HepG2 (cell line): Measurements from ENCODE around the gene GABRG3. TPM values are rescaled to one million over a fixed set of nuclear protein-coding genes. Genes with fewer than 3 reads are reported as not detected.

ENCODE experiments used
- E2F1 ChIP-seq: sonication (generic); formaldehyde crosslinking; IDR thresholded peaks from 2 replicates; pipeline ENCODE4 v1.5.0; 2020; ENCODE audit warnings: missing genetic modification reagents
- KLF9 ChIP-seq: IDR thresholded peaks from 2 replicates; pipeline ENCODE4 v1.6.1; 2016; ENCODE audit warnings: low read depth
- KMT2A ChIP-seq: sonication (generic); formaldehyde crosslinking; IDR thresholded peaks from 2 replicates; pipeline ENCODE4 v1.4.0; 2020; ENCODE audit warnings: missing genetic modification reagents
- ZBTB43 ChIP-seq: sonication (generic); formaldehyde crosslinking; conservative IDR thresholded peaks from 2 replicates; pipeline ENCODE4 v1.4.0; 2020; ENCODE audit warnings: missing genetic modification reagents
- polyA plus RNA-seq, 8 experiments: library from polyadenylated mRNA; depleted of rRNA in 3 of 8; stranded (reverse) in 7 of 8; unstranded in 1 of 8; fragments of >200 nt; fragmentation: Illumina TruSeq in 4 of 8; extraction: Trizol in 4 of 8; gene quantifications; 2 replicates each; pipeline versions ENCODE4 v1.2.1 to v1.2.3, GENCODE V29; 2011 to 2016; ENCODE audit warnings: low read depth in 4 of 8, missing spikeins in 1 of 8, mixed read lengths in 1 of 8; ENCODE audit not compliant: insufficient read depth in 1 of 8
- total RNA-seq, 5 experiments: library from RNA; depleted of rRNA; stranded (reverse); fragments of >200 nt; fragmentation: Illumina TruSeq; extraction: Trizol; gene quantifications; 2 replicates each; pipeline ENCODE4 v1.2.3, GENCODE V29; 2016; ENCODE audit warnings: low read depth in 1 of 5
- TF ChIP-seq, protein P1 (sequence below): sonication (generic); formaldehyde crosslinking; IDR thresholded peaks from 2 replicates; pipeline ENCODE4 v1.4.0; 2020; ENCODE audit warnings: missing genetic modification reagents, borderline replicate concordance
- TF ChIP-seq, protein P2 (sequence below): sonication (generic); formaldehyde crosslinking; IDR thresholded peaks from 2 replicates; pipeline ENCODE4 v1.5.0; 2020; ENCODE audit warnings: mild to moderate bottlenecking, missing genetic modification reagents, borderline replicate concordance

The GABRG3 gene
- total and polyA plus RNA-seq, 2 of the 13 experiments (the other 11 are each of a cell fraction or from before 2014, with no cell fraction given), result not detected

DNA sequence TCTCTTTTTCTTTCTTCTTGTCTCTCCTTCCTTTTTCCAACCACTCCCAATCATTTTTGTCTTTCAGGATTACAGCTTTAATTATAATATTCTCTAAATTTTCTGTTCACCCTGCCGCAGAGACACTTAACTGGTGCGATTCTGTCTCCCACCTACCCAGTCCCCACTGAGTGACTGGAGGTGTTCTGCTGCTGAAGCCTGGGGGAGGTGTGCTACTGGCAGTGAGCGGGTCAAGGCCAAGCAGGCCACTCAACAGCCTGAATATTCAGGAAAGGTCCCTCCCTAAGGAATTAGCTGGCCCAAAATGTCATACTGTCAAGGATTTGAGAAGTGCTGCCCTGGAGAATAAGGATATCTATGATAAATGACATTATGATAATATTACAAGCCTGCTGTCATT lies 126.5 kb downstream of the GABRG3 start (continued):
- no peak for TF ChIP-seq ZBTB43 (CRISPR knock-in tag)
- TF ChIP-seq E2F1 (CRISPR knock-in tag), result no peak
- no peak for TF ChIP-seq KLF9 (CRISPR knock-in tag)
- no peak for TF ChIP-seq KMT2A (CRISPR knock-in tag)
- TF ChIP-seq, protein P1, sequence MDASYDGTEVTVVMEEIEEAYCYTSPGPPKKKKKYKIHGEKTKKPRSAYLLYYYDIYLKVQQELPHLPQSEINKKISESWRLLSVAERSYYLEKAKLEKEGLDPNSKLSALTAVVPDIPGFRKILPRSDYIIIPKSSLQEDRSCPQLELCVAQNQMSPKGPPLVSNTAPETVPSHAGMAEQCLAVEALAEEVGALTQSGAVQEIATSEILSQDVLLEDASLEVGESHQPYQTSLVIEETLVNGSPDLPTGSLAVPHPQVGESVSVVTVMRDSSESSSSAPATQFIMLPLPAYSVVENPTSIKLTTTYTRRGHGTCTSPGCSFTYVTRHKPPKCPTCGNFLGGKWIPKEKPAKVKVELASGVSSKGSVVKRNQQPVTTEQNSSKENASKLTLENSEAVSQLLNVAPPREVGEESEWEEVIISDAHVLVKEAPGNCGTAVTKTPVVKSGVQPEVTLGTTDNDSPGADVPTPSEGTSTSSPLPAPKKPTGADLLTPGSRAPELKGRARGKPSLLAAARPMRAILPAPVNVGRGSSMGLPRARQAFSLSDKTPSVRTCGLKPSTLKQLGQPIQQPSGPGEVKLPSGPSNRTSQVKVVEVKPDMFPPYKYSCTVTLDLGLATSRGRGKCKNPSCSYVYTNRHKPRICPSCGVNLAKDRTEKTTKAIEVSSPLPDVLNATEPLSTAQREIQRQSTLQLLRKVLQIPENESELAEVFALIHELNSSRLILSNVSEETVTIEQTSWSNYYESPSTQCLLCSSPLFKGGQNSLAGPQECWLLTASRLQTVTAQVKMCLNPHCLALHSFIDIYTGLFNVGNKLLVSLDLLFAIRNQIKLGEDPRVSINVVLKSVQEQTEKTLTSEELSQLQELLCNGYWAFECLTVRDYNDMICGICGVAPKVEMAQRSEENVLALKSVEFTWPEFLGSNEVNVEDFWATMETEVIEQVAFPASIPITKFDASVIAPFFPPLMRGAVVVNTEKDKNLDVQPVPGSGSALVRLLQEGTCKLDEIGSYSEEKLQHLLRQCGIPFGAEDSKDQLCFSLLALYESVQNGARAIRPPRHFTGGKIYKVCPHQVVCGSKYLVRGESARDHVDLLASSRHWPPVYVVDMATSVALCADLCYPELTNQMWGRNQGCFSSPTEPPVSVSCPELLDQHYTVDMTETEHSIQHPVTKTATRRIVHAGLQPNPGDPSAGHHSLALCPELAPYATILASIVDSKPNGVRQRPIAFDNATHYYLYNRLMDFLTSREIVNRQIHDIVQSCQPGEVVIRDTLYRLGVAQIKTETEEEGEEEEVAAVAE, result no peak
- TF ChIP-seq, protein P2, sequence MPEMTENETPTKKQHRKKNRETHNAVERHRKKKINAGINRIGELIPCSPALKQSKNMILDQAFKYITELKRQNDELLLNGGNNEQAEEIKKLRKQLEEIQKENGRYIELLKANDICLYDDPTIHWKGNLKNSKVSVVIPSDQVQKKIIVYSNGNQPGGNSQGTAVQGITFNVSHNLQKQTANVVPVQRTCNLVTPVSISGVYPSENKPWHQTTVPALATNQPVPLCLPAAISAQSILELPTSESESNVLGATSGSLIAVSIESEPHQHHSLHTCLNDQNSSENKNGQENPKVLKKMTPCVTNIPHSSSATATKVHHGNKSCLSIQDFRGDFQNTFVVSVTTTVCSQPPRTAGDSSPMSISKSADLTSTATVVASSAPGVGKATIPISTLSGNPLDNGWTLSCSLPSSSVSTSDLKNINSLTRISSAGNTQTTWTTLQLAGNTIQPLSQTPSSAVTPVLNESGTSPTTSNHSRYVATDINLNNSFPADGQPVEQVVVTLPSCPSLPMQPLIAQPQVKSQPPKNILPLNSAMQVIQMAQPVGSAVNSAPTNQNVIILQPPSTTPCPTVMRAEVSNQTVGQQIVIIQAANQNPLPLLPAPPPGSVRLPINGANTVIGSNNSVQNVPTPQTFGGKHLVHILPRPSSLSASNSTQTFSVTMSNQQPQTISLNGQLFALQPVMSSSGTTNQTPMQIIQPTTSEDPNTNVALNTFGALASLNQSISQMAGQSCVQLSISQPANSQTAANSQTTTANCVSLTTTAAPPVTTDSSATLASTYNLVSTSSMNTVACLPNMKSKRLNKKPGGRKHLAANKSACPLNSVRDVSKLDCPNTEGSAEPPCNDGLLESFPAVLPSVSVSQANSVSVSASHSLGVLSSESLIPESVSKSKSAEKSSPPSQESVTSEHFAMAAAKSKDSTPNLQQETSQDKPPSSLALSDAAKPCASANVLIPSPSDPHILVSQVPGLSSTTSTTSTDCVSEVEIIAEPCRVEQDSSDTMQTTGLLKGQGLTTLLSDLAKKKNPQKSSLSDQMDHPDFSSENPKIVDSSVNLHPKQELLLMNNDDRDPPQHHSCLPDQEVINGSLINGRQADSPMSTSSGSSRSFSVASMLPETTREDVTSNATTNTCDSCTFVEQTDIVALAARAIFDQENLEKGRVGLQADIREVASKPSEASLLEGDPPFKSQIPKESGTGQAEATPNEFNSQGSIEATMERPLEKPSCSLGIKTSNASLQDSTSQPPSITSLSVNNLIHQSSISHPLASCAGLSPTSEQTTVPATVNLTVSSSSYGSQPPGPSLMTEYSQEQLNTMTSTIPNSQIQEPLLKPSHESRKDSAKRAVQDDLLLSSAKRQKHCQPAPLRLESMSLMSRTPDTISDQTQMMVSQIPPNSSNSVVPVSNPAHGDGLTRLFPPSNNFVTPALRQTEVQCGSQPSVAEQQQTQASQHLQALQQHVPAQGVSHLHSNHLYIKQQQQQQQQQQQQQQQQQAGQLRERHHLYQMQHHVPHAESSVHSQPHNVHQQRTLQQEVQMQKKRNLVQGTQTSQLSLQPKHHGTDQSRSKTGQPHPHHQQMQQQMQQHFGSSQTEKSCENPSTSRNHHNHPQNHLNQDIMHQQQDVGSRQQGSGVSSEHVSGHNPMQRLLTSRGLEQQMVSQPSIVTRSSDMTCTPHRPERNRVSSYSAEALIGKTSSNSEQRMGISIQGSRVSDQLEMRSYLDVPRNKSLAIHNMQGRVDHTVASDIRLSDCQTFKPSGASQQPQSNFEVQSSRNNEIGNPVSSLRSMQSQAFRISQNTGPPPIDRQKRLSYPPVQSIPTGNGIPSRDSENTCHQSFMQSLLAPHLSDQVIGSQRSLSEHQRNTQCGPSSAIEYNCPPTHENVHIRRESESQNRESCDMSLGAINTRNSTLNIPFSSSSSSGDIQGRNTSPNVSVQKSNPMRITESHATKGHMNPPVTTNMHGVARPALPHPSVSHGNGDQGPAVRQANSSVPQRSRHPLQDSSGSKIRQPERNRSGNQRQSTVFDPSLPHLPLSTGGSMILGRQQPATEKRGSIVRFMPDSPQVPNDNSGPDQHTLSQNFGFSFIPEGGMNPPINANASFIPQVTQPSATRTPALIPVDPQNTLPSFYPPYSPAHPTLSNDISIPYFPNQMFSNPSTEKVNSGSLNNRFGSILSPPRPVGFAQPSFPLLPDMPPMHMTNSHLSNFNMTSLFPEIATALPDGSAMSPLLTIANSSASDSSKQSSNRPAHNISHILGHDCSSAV (CRISPR knock-in tag), result no peak
